SK-N-SH treated with all-trans-retinoic acid at 6 μM for 48 hours (cell line): ENCODE results near the gene DHTKD1.

Experiments used
- ATAC-seq: fragments of 200-7000 bp; cut with Tn5 transposase; 3 replicates; pipeline ENCODE4 v1.9.1; 2020; ENCODE audit warnings: mild to moderate bottlenecking, moderate library complexity
- ARNTL ChIP-seq: fragments of 450-650 bp; formaldehyde crosslinking; IDR thresholded peaks from 2 replicates; pipeline ENCODE4 v1.5.0; 2020; ENCODE audit warnings: low read depth, mild to moderate bottlenecking, moderate library complexity, borderline replicate concordance
- BACH2 ChIP-seq: fragments of 250-450 bp; sonication (Bioruptor Pico); IDR thresholded peaks from 2 replicates; pipeline ENCODE4 v1.9.0; 2021; ENCODE audit warnings: mild to moderate bottlenecking, borderline replicate concordance
- CSDC2 ChIP-seq: fragments of 250-450 bp; sonication (Bioruptor Pico); IDR thresholded peaks from 2 replicates; pipeline ENCODE4 v1.5.0; 2020; ENCODE audit warnings: mild to moderate bottlenecking, moderate library complexity
- ESRRG ChIP-seq: fragments of 250-450 bp; sonication (Bioruptor Pico); IDR thresholded peaks from 2 replicates; pipeline ENCODE4 v1.6.1; 2021; ENCODE audit warnings: mild to moderate bottlenecking
- ISL1 ChIP-seq: fragments of 250-450 bp; sonication (Bioruptor Pico); IDR thresholded peaks from 2 replicates; pipeline ENCODE4 v2.1.2; 2022; ENCODE audit warnings: mild to moderate bottlenecking, moderate library complexity
- OSR1 ChIP-seq: fragments of 250-450 bp; sonication (Bioruptor Pico); IDR thresholded peaks from 2 replicates; pipeline ENCODE4 v1.8.0; 2022; ENCODE audit warnings: moderate library complexity, mild to moderate bottlenecking, inconsistent platforms
- PATZ1 ChIP-seq: fragments of 250-450 bp; sonication (Bioruptor Pico); IDR thresholded peaks from 2 replicates; pipeline ENCODE4 v1.8.0; 2020; ENCODE audit warnings: mild to moderate bottlenecking, moderate library complexity, borderline replicate concordance
- POU6F1 ChIP-seq: fragments of 250-450 bp; sonication (Bioruptor Pico); IDR thresholded peaks from 2 replicates; pipeline ENCODE4 v1.8.0; 2021; ENCODE audit warnings: low read depth, mild to moderate bottlenecking, moderate library complexity, borderline replicate concordance
- PPARA ChIP-seq: fragments of 250-450 bp; sonication (Bioruptor Pico); IDR thresholded peaks from 2 replicates; pipeline ENCODE4 v1.5.0; 2020; ENCODE audit warnings: mild to moderate bottlenecking, borderline replicate concordance
- RARB ChIP-seq: fragments of 250-450 bp; sonication (Bioruptor Pico); IDR thresholded peaks from 2 replicates; pipeline ENCODE4 v1.8.0; 2021; ENCODE audit warnings: mild to moderate bottlenecking, moderate library complexity
- SNAI2 ChIP-seq: fragments of 250-450 bp; sonication (Bioruptor Pico); IDR thresholded peaks from 2 replicates; pipeline ENCODE4 v1.5.0; 2020; ENCODE audit warnings: mild to moderate bottlenecking, moderate library complexity
- TCF4 ChIP-seq: fragments of 250-450 bp; sonication (Bioruptor Pico); IDR thresholded peaks from 2 replicates; pipeline ENCODE4 v1.8.0; 2021; ENCODE audit warnings: mild to moderate bottlenecking, moderate library complexity, borderline replicate concordance
- TOX ChIP-seq: fragments of 250-450 bp; sonication (Bioruptor Pico); IDR thresholded peaks from 2 replicates; pipeline ENCODE4 v1.8.0; 2021; ENCODE audit warnings: mild to moderate bottlenecking, moderate library complexity, borderline replicate concordance
- TSHZ2 ChIP-seq: fragments of 250-450 bp; sonication (Bioruptor Pico); IDR thresholded peaks from 2 replicates; pipeline ENCODE4 v1.5.0; 2020; ENCODE audit warnings: mild to moderate bottlenecking, moderate library complexity
- ZC3H10 ChIP-seq: fragments of 250-450 bp; sonication (Bioruptor Pico); IDR thresholded peaks from 2 replicates; pipeline ENCODE4 v1.5.1; 2021; ENCODE audit warnings: mild to moderate bottlenecking, moderate library complexity
- ZFP3 ChIP-seq: fragments of 250-450 bp; sonication (Bioruptor Pico); IDR thresholded peaks from 2 replicates; pipeline ENCODE4 v1.5.0; 2020; ENCODE audit warnings: mild to moderate bottlenecking, moderate library complexity
- ZFP30 ChIP-seq: fragments of 450-650 bp; formaldehyde crosslinking; IDR thresholded peaks from 2 replicates; pipeline ENCODE4 v1.5.0; 2022; ENCODE audit warnings: mild to moderate bottlenecking, moderate library complexity
- ZNF565 ChIP-seq: fragments of 450-650 bp; formaldehyde crosslinking; conservative IDR thresholded peaks from 2 replicates; pipeline ENCODE4 v1.5.0; 2020; ENCODE audit warnings: low read depth, mild to moderate bottlenecking, moderate library complexity
- ZNF8 ChIP-seq: fragments of 450-650 bp; formaldehyde crosslinking; IDR thresholded peaks from 2 replicates; pipeline ENCODE4 v1.5.0; 2020; ENCODE audit warnings: mild to moderate bottlenecking, moderate library complexity
- TF ChIP-seq, protein P1 (sequence below): fragments of 250-450 bp; sonication (Bioruptor Pico); IDR thresholded peaks from 2 replicates; pipeline ENCODE4 v1.5.1; 2021; ENCODE audit warnings: mild to moderate bottlenecking, moderate library complexity
- TF ChIP-seq, protein P2 (sequence below): fragments of 250-450 bp; sonication (Bioruptor Pico); IDR thresholded peaks from 2 replicates; pipeline ENCODE4 v1.5.1; 2020; ENCODE audit warnings: low read depth, mild to moderate bottlenecking, moderate library complexity

The DHTKD1 gene

GRCh38 chr10:12129222-12130111, 60.7 kb downstream of the DHTKD1 start, which contains the start of gene SEC61A2:
Gene SEC61A2, plus strand, starts transcription at chr10:12129677. Its CDS starts 111 bp downstream, at chr10:12129788.
- no peak for TF ChIP-seq SNAI2 (CRISPR knock-in tag)
- no peak for TF ChIP-seq CSDC2 (CRISPR knock-in tag)
- TF ChIP-seq RARB (CRISPR knock-in tag): no peak
- no peak for TF ChIP-seq BACH2 (CRISPR knock-in tag)
- TF ChIP-seq POU6F1 (CRISPR knock-in tag): no peak
- TF ChIP-seq TSHZ2: no peak
- TF ChIP-seq, protein P1, sequence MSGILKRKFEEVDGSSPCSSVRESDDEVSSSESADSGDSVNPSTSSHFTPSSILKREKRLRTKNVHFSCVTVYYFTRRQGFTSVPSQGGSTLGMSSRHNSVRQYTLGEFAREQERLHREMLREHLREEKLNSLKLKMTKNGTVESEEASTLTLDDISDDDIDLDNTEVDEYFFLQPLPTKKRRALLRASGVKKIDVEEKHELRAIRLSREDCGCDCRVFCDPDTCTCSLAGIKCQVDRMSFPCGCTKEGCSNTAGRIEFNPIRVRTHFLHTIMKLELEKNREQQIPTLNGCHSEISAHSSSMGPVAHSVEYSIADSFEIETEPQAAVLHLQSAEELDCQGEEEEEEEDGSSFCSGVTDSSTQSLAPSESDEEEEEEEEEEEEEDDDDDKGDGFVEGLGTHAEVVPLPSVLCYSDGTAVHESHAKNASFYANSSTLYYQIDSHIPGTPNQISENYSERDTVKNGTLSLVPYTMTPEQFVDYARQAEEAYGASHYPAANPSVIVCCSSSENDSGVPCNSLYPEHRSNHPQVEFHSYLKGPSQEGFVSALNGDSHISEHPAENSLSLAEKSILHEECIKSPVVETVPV: no peak
- no peak for TF ChIP-seq OSR1 (CRISPR knock-in tag)
- TF ChIP-seq TCF4 (CRISPR knock-in tag): no peak
- TF ChIP-seq PPARA (CRISPR knock-in tag): no peak
- TF ChIP-seq ISL1 (CRISPR knock-in tag): no peak
- TF ChIP-seq ZNF8 (CRISPR knock-in tag): no peak
- no peak for TF ChIP-seq ZNF565 (CRISPR knock-in tag)
- TF ChIP-seq ZFP30: no peak
- no peak for TF ChIP-seq ARNTL (CRISPR knock-in tag)
- TF ChIP-seq TOX (CRISPR knock-in tag): no peak
- no peak for TF ChIP-seq ZFP3 (CRISPR knock-in tag)
- TF ChIP-seq ZC3H10 (CRISPR knock-in tag): no peak
- TF ChIP-seq, protein P2, sequence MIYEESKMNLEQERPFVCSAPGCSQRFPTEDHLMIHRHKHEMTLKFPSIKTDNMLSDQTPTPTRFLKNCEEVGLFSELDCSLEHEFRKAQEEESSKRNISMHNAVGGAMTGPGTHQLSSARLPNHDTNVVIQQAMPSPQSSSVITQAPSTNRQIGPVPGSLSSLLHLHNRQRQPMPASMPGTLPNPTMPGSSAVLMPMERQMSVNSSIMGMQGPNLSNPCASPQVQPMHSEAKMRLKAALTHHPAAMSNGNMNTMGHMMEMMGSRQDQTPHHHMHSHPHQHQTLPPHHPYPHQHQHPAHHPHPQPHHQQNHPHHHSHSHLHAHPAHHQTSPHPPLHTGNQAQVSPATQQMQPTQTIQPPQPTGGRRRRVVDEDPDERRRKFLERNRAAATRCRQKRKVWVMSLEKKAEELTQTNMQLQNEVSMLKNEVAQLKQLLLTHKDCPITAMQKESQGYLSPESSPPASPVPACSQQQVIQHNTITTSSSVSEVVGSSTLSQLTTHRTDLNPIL: no peak
- no peak for TF ChIP-seq ESRRG
- ATAC-seq: peak; percentile 92

DNA sequence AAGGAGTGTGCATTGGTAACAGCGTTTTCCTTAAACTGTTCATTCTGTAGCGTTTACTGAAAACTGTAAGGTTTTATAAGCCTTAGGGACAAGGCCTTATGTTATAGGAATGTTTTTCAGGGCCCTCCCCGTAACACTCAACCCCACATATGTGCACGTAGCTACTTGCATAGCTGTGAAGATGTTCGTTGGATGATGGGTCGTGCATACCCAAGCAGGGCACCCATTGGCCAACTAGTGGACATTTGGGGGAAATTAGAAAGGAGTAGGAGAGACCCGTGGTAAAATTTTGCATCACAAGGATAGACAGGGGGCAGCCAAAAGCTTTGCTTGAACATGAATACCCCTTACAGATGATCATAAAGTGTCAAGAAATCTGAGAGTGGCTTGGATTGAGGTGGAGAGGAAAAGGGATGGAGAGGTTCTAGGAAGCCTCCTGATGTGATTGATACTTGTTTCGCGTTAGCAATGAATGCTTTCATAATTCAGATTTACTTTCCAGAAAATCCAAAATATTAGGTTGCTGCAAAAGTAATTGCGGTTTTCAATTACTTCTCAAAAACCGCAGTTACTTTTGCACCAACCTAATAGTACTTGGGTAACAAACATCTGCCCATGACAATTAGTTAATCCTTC, 61.6 kb downstream of the DHTKD1 start:
- peak; percentile 84 for ATAC-seq
- no peak for TF ChIP-seq ZFP3 (CRISPR knock-in tag)
- TF ChIP-seq PPARA (CRISPR knock-in tag): no peak
- no peak for TF ChIP-seq POU6F1 (CRISPR knock-in tag)
- TF ChIP-seq, protein P1: no peak
- no peak for TF ChIP-seq TOX (CRISPR knock-in tag)
- TF ChIP-seq ZC3H10 (CRISPR knock-in tag): no peak
- no peak for TF ChIP-seq OSR1 (CRISPR knock-in tag)
- TF ChIP-seq ARNTL (CRISPR knock-in tag): no peak
- TF ChIP-seq ESRRG: no peak
- TF ChIP-seq PATZ1: no peak
- TF ChIP-seq, protein P2: no peak
- TF ChIP-seq ISL1 (CRISPR knock-in tag): no peak
- no peak for TF ChIP-seq ZFP30
- no peak for TF ChIP-seq ZNF565 (CRISPR knock-in tag)
- TF ChIP-seq CSDC2 (CRISPR knock-in tag): no peak
